Stimulated activated CD4-positive, alpha-beta T cell treated with anti-CD3 and anti-CD28 coated beads, TNF-alpha, amount 100 ng/mL, for 24 hours (primary cell): Measurements from ENCODE around the gene MRPS18A.
"Not testable (repeated sequence)": the region's sequence is repeated elsewhere in the genome, so short reads cannot be mapped to it uniquely, and the experiment has no call there.

ENCODE experiments used
- DNase-seq, 3 experiments: peaks; one replicate each; pipeline ENCODE4 v3.0.0-alpha.2; 2020; ENCODE audit warnings: low read depth in 3 of 3

Gene MRPS18A

DNA sequence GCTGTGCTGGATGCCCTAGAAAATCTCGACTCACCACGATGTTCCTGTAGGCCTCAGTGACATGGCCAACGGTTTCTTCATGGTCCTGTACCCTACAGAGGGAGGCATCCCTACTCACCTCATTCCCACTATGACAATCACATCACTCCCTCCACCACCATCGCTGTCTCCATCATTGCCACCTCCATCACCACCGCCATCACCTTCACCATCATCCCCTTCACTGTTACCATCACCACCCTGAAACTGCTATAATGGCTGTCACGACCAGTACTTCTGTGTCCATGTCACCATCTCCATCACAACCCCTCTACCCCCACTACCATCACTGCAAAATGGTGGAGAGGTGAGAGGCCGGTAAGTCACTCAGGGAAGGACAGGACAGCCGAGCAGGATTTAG is 29.8 kb upstream of the MRPS18A start:
- DNase-seq = no peak

DNA sequence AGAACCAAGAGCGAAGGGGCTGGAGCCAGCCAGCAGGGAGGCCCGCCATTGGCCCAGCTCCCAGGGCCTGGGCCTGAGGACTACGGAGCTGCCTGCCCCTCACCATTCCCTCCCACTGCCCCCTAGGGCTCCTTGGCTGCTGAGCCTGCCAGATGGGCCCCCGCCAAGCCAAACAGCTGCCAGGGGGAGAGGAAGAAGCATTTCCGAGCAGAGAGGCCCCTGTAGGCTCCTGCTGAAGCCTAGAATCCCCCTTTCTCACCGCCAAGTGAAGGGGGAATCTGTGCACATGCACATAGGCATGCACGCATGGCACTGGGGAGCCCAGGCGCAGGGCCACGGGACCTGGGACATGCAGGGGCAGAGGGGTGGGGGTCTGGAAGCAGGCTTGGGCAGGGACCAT is 28.5 kb upstream of the MRPS18A start:
- no peak for DNase-seq

DNA sequence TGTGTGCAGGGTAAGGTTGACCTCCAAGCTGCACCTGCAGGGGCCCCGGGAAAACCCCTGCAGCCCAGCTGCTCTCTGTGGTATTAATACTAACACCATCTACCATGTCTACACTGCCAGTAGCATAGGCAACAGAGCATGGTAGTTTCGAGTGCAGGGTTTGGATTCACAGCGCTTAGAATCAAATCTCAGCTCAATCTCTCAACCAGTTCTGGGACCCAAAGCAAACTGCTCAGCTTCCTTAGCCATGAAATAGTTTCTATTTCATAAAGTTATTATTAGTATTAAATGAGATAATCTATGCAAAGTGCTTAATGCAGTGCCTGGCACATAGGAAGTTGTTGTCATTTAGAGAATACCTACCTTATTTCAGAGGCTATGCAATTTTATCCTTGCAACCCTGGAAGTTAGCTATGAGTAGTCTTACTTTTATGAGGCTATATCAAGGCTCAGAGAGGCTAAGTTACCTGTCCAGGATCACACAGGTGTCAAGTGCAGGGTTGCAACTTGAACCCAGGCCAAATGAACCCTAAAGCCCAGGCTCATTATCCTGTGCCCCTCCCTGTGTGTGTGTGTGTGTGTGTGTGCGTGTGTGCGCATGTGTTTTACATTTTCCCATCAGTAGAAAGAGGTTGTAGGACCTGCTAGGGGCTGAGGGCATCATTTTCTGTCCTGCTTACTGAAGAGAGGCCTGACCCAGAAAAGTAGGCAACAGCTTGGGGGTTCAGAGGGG is 27.6 kb upstream of the MRPS18A start:
- DNase-seq = no peak

DNA sequence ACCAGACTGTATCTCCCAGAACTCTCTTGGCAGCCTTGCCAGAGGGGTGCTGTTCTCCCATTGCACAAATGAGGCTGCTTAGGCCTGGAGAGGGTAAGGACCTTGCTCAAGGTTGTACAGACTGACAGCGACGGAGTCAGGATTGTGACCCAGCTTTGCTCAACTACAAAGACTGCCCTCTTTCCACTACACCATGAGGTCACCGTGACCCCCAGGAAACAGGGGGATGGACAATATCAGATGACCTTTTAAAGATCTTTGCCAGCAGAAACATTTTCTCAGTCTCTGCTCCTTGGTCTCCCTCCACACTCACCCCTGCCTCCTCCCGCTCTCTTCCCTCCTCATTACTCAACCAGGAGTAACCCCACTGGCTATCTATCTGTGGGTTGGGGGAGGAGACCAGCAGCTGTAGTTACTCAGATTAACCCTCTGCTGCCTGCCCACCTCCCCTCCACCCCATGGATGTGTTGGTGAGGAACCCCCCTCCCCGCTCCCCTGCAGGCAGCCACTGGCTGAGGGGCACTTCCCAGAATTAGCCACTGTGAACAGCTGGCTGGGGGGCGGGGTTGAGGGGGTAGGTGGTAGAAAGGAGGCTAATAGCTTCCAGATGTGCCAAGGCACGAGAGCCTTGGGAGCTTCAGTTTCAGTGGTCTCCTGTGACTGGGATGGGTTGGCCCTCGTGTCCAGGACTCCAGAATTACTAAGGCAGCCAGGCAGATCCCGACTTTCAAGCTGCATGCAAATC is 26.9 kb upstream of the MRPS18A start:
- no peak for DNase-seq

DNA sequence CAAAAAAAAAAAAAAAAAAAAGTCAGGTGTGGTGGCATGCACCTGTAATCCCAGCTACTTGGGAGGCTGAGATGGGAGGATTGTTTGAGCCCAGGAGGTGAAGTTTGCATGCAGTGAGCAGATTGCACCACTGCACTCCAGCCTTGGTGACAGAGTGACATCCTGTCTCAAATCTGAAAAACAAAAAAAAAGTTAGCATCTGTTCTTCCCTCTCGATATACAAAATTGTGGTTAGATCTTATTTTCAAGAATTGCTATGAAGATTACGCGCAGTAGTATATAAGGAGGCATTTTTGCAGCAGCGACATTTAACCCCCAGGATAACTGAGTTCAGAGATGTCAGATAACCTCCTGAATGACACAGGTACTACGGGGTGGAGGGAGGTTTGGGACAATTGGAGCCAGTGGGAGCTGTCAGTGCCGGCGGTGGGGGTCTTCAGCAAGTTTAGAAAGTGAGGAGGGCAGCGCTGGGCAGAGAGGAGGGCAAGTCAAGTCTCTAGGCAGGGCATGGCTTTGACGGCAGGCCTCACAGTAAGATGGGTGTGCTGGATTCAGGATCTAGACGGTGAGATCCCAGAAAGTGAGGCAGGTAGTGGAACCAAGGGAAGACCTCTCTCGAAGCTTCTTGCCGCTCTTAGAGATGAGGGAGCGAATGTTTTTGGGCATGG is 26.2 kb upstream of the MRPS18A start:
- DNase-seq = no peak

DNA sequence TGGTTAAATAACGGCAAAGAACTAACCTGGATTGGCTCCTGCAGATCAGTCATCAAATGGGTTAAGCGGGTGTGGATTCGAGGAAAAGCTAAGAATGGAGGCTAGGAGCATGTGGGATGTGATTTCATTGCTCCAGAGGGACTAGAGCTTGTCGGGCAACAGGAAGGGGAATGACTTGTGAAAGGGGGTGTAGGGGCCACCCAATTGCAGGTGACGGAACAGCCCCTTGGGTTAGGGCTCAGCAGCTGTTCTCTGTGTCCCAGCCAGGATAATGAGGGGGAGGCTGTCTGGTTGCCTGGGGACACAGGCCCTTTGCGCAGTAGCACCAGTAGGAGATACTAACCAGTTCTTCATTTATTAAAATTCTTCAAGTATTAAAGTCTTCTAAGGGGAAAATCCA is 25.0 kb upstream of the MRPS18A start:
- DNase-seq = no peak

DNA sequence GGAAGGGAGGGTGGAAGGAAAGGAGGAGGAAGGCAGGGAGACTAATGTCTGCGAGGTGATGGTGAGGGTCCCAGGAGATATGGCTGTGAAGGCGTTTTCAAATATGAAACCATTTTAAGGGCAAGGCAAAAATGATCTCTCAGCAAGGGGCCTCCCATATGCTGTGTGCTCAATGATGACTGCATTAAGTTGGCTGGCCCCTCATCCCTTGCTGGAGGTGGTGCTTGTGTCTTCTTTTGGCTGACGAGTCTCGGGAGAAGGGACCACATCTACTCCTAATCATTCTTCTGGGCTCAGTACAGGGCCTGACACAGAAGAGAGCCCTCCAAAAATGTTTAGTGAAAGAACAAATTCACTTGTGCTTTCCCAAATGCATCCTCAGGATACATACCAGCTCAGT is 23.0 kb upstream of the MRPS18A start:
- no peak for DNase-seq

DNA sequence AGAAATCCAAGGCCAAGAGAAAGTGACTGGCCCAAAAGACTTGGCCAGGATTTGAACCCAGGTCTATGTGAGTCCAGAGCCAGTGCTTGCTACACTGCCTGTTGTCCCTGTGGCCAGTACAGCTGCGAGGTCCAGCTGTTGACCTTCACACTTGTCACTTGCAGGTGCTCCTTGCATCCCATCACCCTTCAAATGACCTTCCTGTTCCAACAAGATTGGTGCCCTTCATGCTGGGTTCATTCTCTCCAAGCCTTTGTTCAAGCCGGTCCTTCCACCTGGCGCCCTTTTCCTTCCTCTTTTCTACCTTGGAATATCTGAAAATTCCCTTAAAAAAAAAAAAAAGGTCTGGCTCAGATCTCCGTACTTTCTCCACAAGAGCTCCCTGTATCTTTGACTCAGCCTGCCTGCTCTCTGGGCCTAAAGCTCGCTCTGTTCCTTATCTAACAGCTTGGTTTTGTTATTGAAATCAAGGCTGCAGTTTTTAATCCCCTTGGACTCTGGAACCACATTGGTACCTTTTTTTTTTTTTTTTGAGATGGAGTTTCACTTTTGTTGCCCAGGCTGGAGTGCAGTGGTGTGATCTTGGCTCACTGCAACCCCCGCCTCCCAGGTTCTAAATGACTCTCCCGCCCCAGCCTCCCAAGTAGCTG is 22.2 kb upstream of the MRPS18A start:
- DNase-seq = no peak

DNA sequence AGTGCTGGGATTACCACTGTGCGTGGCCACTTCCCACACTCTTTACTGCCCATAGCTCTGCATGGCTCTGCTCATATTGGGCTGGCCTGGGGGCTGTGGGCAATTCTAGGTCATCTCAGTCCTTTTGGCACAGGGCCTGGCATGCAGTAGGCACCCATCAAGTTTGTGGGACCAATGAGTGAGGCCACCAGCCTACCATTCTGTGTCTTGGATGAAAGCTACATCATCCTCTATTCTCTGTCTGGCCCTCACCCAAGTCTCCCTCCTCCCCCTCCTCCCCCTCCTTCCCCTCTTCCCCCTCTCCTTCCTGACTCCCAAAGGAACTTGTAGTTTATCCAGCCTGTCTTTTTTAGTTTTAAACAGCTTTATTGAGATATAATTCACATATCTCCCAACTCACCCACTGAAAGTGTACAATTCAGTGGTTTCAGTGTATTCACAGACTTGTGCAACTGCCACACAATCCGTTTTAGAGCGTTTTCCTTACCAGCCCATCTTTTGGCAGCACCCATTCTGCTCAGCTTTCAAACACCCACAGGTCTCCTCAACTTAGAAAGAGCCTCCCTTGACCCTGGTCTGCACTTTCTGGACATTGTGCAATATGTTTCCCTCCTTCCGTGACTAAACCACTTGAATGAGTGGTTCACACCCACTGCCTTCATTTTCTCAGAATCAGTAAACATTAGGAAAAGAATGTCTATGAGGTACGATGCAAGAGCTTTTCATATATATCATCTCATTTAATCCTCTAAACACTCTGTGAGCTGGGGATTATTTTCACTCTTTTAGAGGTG is 21.5 kb upstream of the MRPS18A start:
- DNase-seq = no peak

DNA sequence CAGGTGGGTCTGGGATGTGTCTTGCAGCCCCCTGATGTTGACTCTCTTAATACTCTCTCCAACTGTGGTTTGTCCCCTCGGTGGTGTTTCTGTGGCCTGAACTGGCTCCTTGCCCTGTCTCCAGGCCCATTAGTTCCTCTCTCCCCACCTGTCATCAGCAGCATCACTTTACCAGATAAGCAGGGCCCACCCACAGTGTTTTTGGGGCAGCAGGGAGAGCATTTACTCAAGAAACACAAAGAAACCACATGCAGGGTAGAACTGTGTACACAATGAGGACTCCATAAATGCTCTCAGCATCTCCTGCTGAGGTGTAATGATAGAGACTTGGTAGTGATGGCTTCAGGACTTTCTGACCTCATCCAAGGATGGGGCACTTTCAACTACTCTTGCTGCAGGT is 20.2 kb upstream of the MRPS18A start:
- no peak for DNase-seq

DNA sequence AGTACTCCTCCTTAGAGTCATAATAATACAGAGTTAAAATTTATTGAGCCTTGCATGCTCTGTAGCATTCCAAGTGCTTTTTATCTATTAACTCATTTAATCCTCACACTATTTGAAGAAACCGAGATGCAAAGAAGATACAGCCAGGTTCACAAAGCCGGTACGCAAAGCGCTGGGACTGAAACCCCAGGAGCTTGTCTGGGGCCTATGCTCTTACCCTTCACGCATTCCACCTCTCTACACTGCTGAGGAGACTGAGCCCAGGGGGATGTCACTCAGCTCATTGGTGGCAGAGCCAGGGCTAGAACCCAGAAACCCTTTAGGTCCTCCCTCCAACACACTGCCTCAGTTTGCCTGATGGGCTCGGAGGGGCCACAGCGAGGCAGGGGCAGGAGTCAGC is 19.7 kb upstream of the MRPS18A start:
- no peak for DNase-seq

DNA sequence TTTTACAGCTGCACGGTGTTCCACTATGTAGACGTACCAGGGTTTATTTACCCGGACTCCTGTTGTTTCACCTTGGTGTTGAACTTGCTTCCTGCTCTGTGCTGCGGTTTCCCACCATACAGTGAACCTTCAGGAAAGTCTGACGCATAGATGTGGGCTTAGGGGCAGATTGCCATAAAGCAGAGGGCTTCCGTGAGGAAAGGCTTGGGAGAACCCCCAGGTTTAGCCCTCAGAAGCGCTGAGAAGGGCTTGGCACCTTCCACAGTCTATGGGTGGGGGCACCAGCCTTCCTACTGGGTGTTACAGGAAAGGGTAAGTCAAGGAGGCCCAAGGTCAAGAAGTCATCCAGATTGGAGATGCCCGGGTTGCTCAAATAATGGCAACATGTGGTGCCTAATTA is 19.2 kb upstream of the MRPS18A start:
- DNase-seq = no peak

DNA sequence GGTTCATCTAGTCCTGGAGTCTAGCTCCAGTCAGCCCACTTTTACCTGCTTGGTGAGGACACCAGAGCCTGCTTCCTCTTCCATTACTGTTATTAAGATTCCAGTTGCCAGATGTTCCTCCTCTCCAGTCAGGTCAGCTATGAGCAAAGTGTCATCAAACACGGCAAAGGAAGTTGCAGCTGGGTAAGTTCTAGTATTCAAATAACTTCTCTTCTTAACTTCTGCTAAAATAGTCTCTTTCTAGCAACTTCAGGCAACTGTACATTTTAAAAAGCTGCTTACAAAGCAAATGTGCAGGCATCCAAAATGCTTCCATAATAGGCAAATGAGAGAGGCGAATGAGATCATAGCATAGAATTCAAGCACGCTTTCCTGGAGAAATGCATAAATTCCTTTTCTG is 18.4 kb upstream of the MRPS18A start:
- no peak for DNase-seq

DNA sequence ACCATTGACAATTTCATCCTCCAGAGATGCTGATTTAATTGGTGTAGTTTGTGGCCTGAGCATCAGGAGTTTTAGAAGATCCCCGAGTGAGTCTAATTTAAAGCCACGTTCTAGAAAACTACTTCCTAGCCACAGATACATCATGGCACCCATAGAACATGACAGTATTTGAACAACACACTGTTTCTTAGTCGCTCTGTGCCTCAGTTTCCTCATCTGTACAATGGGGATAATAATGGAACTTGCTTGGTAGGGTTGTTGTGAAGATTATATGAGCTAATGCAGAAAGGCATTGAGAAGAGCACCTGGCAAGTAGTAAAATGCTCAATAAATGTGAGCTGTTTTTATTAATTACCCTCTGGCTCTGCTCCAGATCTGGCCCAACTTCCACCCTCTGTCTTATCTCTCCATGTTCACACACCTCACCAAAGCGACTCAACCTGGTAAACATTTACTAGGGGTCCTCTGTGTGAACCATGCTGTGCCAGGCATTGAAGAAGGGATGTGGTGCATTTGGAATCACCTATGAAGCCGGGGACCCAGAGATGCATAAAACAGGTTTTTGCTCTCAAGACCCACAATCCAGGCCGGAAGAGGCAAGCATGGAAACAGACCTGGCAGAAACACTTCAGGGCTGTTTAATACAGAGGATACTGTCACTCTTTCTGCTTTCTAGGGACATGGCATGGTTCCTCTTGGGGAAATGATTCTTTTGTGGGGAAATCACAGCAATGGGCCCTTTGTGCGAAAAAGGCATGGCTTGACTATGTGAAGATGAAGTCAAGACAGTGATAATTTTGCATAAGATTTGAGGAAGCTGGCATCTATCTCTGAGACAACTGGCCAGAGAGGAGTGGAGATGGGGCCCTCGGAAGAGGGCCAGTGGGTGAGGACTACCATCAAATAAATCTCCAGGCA is 16.2 kb upstream of the MRPS18A start:
- no peak for DNase-seq

DNA sequence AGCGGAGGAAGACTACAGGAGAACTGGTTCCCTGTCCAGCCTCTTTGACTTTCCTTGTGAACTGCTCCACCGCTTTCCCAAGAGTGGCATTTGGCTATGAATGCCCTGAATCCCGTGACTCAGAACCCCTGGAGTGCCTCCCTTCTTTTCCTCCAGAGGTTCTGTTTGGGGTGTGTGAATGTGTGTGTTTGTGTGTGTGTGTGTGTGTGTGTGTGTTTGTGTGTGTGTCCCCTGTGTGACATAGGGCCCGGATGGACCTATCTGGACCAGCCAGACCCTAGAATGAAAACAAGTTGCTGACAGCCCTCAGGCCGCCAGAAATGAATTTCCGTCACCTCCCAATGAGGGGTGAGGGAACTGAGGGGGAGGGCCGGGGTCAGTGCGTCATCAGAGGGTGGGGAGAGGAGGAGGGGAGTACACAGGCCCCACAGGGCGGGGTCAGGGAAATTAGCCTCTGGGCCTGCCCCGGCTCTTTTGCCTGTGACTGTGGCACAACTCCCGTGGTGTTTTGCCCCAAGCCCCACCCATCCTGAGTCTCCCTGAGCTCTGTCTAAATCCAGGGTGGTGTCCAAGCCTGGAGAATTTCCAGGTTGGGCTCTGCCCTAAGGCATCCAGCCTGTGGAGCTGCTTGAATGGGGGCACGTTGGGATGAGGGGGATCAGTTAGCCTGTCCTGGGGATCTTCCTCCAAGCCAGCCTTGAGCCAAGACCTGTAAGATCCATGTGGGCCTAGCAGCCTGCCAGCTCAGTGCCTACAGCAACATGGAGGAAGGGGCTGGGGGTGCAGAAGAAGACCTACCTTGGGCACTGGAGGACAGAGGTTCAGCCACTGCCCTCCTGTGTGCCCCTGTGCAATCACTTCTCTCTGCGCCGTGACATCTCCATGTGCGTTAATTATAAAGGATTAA is 15.2 kb upstream of the MRPS18A start:
- peak in 1 of 3 experiments; percentile 23 for DNase-seq

DNA sequence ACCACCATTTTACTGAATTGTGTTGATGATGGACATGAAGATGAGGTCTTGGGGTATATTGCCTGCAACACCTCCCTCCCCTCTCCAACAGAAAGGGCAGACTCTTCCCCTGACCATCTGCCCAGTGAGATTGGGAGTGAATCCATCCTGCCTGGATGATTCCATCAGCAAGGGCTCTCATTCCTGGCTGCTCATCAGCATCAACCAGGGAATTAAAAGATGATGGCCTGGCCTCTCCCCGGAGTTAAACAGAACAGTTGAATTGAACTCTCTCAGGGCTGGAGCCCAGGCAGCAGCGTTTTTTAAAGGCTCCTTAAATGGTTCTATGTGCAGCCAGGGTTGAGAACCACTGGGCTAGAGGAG is 14.6 kb upstream of the MRPS18A start:
- DNase-seq = no peak

DNA sequence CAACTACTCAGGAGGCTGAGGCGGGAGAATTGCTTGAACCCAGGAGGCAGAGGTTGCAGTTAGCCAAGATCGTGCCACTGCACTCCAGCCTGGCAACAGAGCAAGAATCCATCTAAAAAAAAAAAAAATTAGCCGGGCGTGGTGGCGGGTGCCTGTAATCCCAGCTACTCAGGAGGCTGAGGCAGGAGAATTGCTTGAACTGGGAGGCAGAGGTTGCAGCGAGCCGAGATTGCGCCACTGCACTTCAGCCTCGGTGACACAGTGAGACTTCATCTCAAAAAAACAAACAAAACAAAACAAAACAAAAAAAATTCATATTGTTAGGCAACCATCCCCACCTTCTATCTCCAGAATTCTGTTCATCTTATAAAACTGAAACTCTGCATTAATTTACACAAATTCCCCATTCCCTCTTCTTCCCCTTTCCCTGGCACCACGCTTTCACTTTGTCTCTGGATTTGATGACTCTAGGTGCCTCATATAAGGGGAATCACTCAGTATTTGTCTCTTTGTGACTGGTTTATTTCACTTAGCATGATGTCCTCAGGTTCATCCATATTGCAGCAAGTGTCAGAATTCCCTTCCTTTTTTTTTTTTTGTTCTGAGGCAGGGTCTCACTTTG is 13.5 kb upstream of the MRPS18A start:
- DNase-seq = not testable (repeated sequence)

DNA sequence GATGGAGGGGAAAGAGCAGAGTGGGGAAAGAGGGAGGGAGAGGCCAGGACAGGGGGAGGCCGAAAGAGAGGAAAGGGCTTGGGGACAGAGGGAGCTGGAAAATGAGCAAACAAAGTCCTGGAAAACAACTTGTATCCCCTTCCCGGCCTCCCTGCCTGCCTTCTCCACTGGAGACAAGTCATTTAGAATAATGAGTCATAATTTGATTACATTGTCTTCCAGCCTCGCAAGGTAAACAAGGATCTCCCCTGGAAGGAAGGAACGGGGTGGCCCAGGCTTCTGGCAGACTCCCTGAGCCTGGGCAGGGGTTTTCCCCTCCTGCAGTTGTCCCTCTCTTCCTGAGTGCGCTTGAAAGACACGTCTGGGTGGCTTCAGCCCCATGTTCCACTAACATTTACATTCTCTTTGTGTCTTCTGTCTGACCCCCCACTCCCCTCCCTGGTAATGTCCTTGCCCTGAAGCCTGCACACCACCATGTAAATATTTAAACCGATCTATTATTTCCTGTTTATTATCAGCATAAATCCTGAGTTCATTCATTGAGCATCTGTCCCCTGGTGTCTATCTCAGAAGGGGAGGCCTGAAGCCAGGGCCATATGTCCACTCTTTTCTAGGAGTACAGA is 12.1 kb upstream of the MRPS18A start:
- no peak for DNase-seq
